Neural cell (in vitro differentiated cells): ENCODE measurements around the gene PLXNA4.

ENCODE experiments used
- CTCF ChIP-seq: fragments of 450-650 bp; IDR thresholded peaks from 2 replicates; pipeline ENCODE4 v1.5.1; 2014; ENCODE audit warnings: antibody characterized with exemption, mild to moderate bottlenecking, moderate library complexity; ENCODE audit not compliant: poor library complexity, severe bottlenecking
- EP300 ChIP-seq: fragments of 450-650 bp; conservative IDR thresholded peaks from 2 replicates; pipeline ENCODE4 v1.6.1; 2014; ENCODE audit warnings: antibody characterized with exemption, mild to moderate bottlenecking, moderate library complexity; ENCODE audit not compliant: poor library complexity, severe bottlenecking
- EZH2 ChIP-seq: fragments of 200-600, 300-800 bp; shearing (Covaris generic), sonication (generic); IDR thresholded peaks from 2 replicates; pipeline ENCODE4 v1.6.1; 2014; ENCODE audit warnings: antibody characterized with exemption, low read length, borderline replicate concordance, mild to moderate bottlenecking; ENCODE audit not compliant: insufficient read depth, poor library complexity, severe bottlenecking
- POLR2AphosphoS5 ChIP-seq: IDR thresholded peaks from 2 replicates; pipeline ENCODE4 v1.6.1; 2012
- RAD21 ChIP-seq: fragments of 450-650 bp; conservative IDR thresholded peaks from 2 replicates; pipeline ENCODE4 v1.6.1; 2014; ENCODE audit warnings: antibody characterized with exemption, mild to moderate bottlenecking, moderate library complexity
- REST ChIP-seq: IDR thresholded peaks from 2 replicates; pipeline ENCODE4 v1.6.1; 2012; ENCODE audit warnings: borderline replicate concordance
- TAF1 ChIP-seq: IDR thresholded peaks from 2 replicates; pipeline ENCODE4 v1.6.1; 2012; ENCODE audit warnings: low read depth

GRCh38 chr7:132568962-132569361, 7.3 kb downstream of the PLXNA4 start:
- no peak for TF ChIP-seq EP300
- no peak for TF ChIP-seq RAD21
- no peak for TF ChIP-seq POLR2AphosphoS5
- TF ChIP-seq CTCF, result no peak
- TF ChIP-seq EZH2, result no peak
- no peak for TF ChIP-seq TAF1
- TF ChIP-seq REST, result no peak
